Endothelial cell (in vitro differentiated cells): ENCODE data around the gene ANKRD9. TPM values are rescaled to one million over a fixed set of nuclear protein-coding genes. Genes with fewer than 3 reads are reported as not detected.

ENCODE experiments used
- DNase-seq: peaks from one replicate; pipeline ENCODE4 v3.0.0; 2021; ENCODE audit warnings: low spot score
- H3K27ac Mint-ChIP-seq: one replicate; pipeline ENCODE4 v1.8.0; 2021; ENCODE audit warnings: mixed read lengths, inconsistent platforms; ENCODE audit not compliant: unreplicated experiment
- H3K27me3 Mint-ChIP-seq: one replicate; pipeline ENCODE4 v1.8.0; 2021; ENCODE audit warnings: mild to moderate bottlenecking, moderate library complexity, mixed read lengths, inconsistent platforms; ENCODE audit not compliant: unreplicated experiment
- H3K36me3 Mint-ChIP-seq: one replicate; pipeline ENCODE4 v1.8.0; 2021; ENCODE audit warnings: mild to moderate bottlenecking, low read depth, mixed read lengths, inconsistent platforms; ENCODE audit not compliant: unreplicated experiment
- H3K4me1 Mint-ChIP-seq: one replicate; pipeline ENCODE4 v1.8.0; 2021; ENCODE audit warnings: mild to moderate bottlenecking, mixed read lengths, inconsistent platforms; ENCODE audit not compliant: unreplicated experiment
- H3K4me3 Mint-ChIP-seq: one replicate; pipeline ENCODE4 v1.8.0; 2021; ENCODE audit warnings: mild to moderate bottlenecking, mixed read lengths, inconsistent platforms; ENCODE audit not compliant: unreplicated experiment
- H3K9me3 Mint-ChIP-seq: one replicate; pipeline ENCODE4 v1.8.0; 2021; ENCODE audit warnings: mixed read lengths, inconsistent platforms; ENCODE audit not compliant: unreplicated experiment
- total RNA-seq: library from RNA; stranded (reverse); fragmentation: NEBNext Ultra II Directional; extraction: Animal tissue kit (Norgen Biotek cat#: 25700); gene quantifications from one replicate; pipeline ENCODE4 v1.2.1, GENCODE V29; 2021; ENCODE audit not compliant: unreplicated experiment
- TF ChIP-seq, protein P1 (sequence below): fragments of 200-600 bp; sonication (generic); IDR thresholded peaks from one replicate; pipeline ENCODE4 v1.5.0; 2021; ENCODE audit warnings: antibody characterized with exemption; ENCODE audit not compliant: unreplicated experiment

The ANKRD9 gene
- total RNA-seq, 1 donor from 2014 or later = 9.4 TPM

DNA sequence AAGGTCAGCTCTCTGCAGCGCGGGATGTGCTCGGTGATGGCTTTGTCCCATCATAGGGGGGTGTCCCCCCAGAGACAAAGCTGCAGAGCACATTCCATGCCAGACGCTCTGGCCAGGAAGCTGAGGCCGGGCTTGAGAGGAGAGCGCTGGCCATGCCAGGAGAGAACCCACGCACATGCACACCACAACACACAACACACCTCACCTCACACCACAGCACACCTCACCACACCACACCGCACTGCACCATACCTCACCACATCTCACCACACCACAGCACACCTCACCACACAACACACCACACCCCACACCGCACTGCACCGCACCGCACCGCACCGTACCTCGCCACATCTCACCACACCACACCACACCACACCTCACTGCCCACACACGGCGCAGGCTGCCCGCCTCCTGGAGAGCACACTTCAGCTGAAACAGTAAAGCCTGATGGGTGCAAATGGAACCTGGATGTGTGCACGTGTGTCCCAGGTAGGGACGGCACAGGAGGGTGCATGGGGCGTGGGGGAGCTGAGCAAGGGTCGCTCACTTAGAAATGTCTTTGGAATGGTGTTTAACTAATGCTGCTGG is 10.8 kb downstream of the ANKRD9 start:
- DNase-seq = no peak
- Mint-ChIP-seq H3K4me1 (no peaks in the 10 kb centered on the region), H3K36me3 (peaks cover 6% of the 10 kb centered on the region), H3K4me3 (peak overlapping the region; percentile 72), H3K27ac (no peak overlapping the region), H3K27me3 (peaks cover 8% of the 10 kb centered on the region), H3K9me3 (no peaks in the 10 kb centered on the region)
- TF ChIP-seq, protein P1, sequence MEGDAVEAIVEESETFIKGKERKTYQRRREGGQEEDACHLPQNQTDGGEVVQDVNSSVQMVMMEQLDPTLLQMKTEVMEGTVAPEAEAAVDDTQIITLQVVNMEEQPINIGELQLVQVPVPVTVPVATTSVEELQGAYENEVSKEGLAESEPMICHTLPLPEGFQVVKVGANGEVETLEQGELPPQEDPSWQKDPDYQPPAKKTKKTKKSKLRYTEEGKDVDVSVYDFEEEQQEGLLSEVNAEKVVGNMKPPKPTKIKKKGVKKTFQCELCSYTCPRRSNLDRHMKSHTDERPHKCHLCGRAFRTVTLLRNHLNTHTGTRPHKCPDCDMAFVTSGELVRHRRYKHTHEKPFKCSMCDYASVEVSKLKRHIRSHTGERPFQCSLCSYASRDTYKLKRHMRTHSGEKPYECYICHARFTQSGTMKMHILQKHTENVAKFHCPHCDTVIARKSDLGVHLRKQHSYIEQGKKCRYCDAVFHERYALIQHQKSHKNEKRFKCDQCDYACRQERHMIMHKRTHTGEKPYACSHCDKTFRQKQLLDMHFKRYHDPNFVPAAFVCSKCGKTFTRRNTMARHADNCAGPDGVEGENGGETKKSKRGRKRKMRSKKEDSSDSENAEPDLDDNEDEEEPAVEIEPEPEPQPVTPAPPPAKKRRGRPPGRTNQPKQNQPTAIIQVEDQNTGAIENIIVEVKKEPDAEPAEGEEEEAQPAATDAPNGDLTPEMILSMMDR = no peak

DNA sequence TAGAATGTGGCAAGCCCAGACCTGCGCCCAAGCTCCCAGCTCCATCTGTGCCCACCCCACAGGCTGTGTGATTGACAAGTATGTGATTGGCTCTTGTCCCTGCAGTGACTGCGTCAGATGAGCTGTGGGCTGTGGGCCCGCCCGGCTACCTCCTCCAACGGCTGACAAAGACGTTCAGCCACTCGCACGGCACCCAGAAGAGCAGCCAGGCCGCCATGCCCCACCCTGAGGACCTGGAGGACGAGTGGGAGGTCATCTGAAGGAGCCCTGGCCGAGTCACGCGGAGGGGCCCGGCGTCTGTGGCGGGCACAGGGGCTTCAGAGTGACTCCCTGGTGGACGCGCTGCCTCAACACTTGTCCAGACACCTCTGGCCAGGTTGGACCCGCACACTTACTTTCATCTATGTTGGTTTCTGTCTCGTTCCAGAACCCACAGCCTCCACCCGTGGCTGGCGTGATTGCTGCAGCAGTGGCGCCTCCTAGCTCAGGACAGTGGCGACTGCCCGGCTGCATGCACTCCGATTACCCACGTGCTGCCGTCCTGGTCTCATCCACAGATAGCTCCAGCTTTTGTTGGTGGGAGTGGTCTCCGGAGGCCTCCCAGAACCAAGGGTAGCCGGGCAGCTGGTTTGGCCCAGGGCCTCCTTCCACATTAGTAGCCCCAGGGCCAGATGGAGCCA is 11.4 kb downstream of the ANKRD9 start:
- TF ChIP-seq, protein P1 = no peak
- Mint-ChIP-seq H3K27ac (no peak overlapping the region), H3K36me3 (peaks cover 6% of the 10 kb centered on the region), H3K9me3 (no peaks in the 10 kb centered on the region), H3K4me3 (no peak overlapping the region), H3K4me1 (no peaks in the 10 kb centered on the region), H3K27me3 (peaks cover 8% of the 10 kb centered on the region)
- no peak for DNase-seq

DNA sequence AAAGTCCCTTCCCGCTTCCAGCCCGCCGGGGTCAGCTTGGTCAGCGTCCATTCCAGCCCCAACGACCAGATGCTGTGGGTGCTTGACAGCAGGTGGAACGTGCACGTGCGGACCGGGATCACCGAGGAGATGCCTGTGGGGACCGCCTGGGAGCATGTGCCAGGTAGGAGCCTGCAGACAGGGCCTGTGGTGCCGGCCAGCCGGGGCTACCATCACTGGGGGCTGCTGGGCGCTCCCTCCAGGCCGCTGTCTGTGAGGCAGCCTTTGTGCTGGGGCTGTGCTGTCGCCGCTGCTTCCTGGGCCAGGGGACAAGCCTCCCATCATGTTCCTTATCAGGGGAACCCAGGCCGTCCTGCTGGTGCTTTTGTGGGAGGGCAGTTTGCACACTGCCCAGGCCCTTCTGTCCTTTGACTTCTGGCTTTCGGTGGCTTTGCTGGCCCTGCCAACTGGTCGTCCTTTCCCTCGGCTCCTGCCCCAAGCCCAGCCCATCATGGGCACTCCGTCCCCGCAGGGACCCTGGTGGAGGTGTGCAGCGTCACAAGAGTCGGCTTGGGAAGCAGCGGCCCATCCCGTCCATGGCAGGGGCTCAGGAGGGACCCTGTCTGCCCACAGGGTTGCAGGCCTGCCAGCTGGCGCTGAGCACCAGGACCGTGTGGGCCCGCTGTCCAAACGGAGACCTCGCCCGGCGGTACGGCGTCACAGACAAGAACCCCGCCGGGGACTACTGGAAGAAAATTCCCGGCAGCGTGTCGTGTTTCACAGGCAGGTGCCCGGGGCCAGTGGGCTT is 12.4 kb downstream of the ANKRD9 start:
- Mint-ChIP-seq H3K27ac (no peak overlapping the region), H3K9me3 (no peaks in the 10 kb centered on the region), H3K4me3 (no peak overlapping the region), H3K27me3 (peaks cover 8% of the 10 kb centered on the region), H3K4me1 (no peaks in the 10 kb centered on the region), H3K36me3 (peaks cover 6% of the 10 kb centered on the region)
- TF ChIP-seq, protein P1 = no peak
- no peak for DNase-seq

DNA sequence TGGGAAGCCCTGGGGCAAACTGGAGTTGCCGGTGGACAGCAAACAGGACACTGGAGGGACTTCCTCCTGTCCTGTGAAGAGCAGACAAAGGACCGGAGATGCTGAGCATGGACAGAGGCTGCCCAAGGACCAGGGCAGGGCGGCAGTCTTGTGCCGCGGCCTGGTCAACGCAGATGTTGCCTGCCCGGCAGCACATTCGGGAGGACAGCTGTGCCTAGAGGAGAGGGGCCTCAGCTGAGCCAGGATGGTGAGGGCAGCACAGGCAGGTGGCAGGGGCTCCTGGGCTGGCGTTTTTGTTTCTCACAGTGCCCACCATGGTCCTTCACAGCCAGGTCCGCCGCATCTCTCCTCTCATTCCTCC is 13.3 kb downstream of the ANKRD9 start:
- DNase-seq = no peak
- Mint-ChIP-seq H3K36me3 (peaks cover 6% of the 10 kb centered on the region), H3K27me3 (peaks cover 8% of the 10 kb centered on the region), H3K4me1 (no peaks in the 10 kb centered on the region), H3K27ac (no peak overlapping the region), H3K9me3 (no peaks in the 10 kb centered on the region), H3K4me3 (no peak overlapping the region)
- TF ChIP-seq, protein P1 = no peak
